ENCODE measurements around the gene SEZ6L.

The SEZ6L gene

GRCh38 chr22:26169315-26170111 lies at the start of gene SEZ6L:
TSS of gene SEZ6L (plus strand) at chr22:26169462. CDS start at chr22:26169670, 208 bp downstream.
- no peak for ATAC-seq

GRCh38 chr22:26122920-26123468 lies 46.3 kb upstream of the SEZ6L start:
- ATAC-seq = no peak

- ATAC-seq = no peak
Observed at GRCh38 chr22:26124991-26125725, 44.1 kb upstream of the SEZ6L start.

DNA sequence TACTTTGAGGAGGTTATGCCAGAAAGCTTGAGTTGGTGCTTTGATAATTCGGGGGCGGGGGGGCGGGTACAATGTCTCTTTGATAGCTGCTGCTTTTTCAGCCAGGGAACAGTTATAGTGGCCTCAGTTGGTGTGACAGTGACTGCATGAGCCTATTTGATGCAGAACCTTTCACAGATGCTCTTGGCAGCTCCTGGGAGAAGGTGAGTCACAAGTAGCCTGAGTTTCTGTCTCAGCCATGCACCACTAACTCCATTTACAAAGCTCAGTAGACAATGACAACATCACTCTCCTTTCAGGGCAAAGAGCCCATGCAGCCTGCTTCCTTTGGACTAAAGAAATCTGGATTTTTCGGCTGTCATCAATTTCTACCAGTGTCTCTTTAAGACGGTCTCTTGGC lies 42.1 kb upstream of the SEZ6L start:
- ATAC-seq = no peak

- ATAC-seq = no peak
Observed at GRCh38 chr22:26127556-26127955, 41.7 kb upstream of the SEZ6L start.

- no peak for ATAC-seq
Observed at GRCh38 chr22:26131589-26132154, 37.6 kb upstream of the SEZ6L start.

DNA sequence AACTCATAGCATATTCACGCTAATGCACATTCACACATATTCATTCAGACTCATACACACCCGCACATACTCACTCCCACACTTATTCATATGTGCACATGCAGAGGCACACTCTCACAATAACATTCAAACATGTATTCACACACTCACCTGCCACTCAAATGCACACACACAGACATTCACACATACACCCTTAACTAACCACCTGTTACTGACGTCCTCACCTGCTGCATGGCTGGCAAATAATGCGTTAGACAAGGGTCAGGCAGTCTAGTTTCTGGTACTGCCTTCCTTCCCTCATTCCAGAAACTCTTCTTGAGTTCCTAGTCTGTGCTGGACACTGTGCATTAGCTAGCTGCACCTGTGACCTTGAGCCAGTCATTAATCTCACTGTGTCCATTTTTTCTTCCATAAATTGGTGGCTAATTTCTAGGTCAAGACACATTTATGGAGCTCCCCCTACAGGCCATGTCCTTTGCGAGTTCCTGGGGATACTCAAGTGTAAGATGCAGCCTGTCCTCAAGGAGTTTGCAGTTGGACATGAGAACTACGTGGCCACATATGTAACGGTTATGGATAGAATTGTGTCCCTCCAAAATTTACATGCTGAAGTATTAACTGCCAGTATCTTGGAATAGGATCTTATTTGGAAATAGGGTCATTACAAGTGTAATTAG lies 34.5 kb upstream of the SEZ6L start:
- no peak for ATAC-seq

DNA sequence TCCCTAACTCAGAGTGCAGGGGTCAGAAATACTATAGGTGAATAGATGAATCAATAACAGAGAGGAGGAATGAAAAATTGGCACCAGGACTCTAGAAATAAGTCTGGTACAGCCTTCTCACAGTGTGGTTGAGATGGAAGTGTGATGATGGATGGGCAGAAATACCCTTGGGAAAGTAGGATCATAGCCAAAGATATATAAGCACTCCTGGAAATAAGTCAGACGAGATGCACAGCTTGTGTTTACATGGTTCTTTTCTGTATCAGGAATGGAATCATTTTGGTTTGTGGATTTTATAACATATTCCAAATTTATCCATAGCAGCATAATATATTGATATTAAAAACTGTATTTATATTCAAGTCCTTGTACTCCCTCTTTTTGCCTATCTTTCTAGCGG lies 33.5 kb upstream of the SEZ6L start:
- ATAC-seq = no peak

DNA sequence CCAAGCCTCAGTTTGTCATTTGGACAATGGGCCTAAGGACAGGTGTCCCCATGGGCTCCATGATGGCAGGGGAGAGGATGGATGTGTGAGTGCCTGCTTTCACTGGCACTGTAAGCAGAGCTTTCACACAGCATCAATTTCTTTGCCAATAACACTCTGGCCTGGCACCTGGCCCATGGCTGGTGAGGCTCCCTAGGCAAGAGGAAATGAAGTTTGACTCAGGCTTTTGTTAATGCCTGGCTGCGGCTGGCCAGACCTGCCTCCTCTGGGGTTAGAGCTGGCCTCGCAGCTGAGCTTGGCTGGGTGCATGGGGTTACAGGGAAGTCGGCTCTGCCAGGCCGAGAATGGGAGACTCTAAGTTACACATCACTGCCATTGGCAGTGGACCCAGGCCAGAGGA lies 30.0 kb upstream of the SEZ6L start:
- ATAC-seq = no peak

GRCh38 chr22:26141831-26142230 lies 27.4 kb upstream of the SEZ6L start:
- ATAC-seq = no peak

GRCh38 chr22:26143806-26144325 lies 25.4 kb upstream of the SEZ6L start:
- no peak for ATAC-seq

DNA sequence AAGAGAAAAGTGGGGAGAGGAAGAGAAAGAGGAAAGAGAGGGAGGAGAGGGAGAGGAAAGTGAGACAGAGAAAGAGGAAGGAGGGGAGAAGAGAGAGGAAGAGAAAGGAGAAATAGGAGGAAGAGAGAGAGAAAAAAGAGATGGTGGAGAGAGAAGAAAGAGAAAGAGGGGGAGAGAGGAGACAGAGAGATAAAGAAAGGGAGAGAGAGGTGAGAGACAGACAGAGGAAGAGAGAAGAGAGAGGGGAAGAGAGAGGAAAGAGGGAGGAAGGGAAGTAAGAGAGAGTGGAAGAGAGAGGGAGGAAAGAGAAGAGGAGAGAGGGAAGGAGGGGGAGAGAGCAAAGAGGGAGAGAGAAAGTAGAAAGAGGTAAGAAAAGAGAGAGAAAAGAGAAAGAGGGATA lies 9.4 kb upstream of the SEZ6L start:
- ATAC-seq = no peak

GRCh38 chr22:26161746-26162145 lies 7.5 kb upstream of the SEZ6L start:
- no peak for ATAC-seq

- ATAC-seq = no peak
Observed at GRCh38 chr22:26162926-26163325, 6.3 kb upstream of the SEZ6L start.

GRCh38 chr22:26164174-26164573 lies 5.1 kb upstream of the SEZ6L start:
- ATAC-seq = no peak

DNA sequence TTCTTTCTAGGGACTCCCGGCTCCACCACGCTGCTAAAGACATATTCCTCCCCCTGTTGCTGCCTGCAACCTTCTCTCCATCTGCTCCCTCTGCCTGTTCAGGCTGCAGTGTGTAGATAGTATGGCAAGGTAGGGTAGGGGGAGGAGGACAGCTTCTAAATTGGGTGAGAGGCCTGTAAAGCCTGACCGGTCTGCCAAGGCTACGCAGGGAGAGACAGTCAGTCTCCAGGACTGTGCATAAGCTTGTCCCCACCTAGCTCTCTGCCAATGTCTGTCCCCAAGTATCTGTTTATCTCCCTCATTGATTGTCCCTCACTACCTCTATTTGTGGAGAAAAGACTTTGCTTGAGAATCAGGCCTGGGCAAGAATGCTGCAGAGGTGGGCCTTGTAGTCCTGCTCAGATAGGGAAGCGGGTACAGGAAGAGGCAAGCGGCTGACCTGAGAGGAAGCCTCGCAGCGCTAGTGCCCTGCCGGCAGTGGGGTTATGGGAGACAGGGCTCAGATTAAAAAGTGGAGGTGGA lies 871 bp upstream of the SEZ6L start:
- no peak for ATAC-seq

- no peak for ATAC-seq
Observed at GRCh38 chr22:26168939-26169314, 335 bp upstream of the SEZ6L start.

DNA sequence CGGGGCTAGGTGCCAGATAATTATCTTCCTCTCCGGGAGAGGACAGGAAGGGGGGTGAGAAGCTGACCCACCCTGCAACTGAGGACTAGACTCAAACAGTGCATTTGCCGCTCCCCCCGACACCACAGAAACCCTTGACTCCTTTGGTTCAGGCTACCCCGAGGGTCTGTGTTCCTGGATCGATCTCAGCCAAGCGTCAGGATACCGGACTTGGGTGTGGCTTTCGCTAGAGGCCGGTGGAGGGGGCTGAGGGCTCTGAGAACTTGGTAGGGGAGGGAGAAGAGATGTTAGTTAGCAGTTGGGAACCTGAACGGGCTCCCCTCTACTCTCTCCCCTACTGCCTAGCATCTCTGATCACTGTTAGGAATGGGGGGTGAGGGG lies 840 bp downstream of the SEZ6L start:
- ATAC-seq = no peak

- no peak for ATAC-seq
Observed at GRCh38 chr22:26170795-26171580, 1.7 kb downstream of the SEZ6L start.

GRCh38 chr22:26172389-26172990 lies 3.2 kb downstream of the SEZ6L start:
- no peak for ATAC-seq

DNA sequence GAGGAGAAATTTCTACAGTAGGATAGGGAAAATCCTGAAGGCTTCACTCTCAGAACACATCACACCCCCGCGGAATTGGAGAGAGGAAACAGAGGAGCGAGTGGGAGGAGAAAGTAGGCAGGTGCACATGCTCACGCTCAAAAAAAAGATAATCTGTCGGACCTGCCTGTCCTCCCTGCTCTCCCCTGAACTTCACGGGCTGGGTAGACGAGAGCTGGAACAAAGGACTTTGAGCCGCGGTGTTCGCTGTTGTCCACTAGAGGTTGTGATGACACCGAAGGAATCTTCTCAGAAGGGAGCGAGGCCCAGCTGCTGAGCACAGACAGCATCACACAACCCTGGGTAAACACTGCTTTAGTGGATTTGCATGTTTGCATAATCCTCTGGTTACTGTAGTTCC lies 5.0 kb downstream of the SEZ6L start:
- ATAC-seq = no peak
